GM21576 (cell line): ENCODE results near the gene NDST1.
"Not testable (repeated sequence)": the region's sequence is repeated elsewhere in the genome, so short reads cannot be mapped to it uniquely, and the experiment has no call there.

Experiments used
- ATAC-seq: cut with Tn5 transposase; IDR thresholded peaks from one replicate; pipeline ENCODE4 v1.9.1; 2021; ENCODE audit warnings: mild to moderate bottlenecking, moderate library complexity; ENCODE audit not compliant: unreplicated experiment

Gene NDST1

DNA sequence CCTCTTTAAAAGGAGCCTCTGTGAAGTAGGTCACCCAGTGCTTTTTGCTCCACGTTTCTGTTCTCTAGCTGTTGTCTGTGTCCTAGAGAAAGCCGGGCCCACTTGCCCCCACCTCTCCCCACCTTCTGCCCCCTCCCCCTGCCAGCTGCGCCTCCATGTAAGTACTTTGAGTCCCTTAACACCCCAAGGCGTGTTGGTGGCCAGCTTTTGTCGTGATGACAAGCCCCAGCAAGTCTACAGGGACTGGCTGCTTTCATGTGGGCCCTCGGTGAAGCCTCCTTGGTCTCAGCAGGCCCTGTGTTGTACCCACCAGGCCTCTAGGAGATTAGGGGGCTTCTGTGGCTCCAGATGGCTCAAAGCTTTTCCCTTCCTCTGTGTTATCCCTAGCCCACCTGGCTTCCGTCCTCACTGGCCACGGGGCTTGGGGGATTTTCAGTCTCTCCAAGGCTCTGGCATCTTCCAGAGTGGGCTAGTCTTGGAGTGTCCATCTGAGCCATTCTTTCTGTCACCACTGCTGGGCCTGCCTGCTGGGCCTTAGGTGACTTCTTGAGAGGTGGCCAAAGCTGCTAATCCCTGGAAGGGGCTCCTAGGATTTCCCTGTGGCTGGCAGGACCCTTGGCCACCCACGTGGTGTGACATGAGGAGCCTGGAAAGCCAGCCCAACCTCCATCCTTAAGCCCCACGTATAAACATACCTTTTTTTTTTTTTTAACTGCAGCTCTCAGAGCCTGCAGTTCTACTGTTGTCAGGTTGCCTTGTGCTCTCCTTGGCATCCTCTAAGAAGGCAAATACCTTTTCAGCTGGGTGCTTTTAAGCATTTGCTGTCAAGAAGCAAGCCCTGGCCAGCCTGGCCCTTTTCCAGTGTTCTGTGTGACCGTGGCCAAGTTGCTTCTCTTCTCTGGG is 1.1 kb upstream of the NDST1 start:
- ATAC-seq: no peak

DNA sequence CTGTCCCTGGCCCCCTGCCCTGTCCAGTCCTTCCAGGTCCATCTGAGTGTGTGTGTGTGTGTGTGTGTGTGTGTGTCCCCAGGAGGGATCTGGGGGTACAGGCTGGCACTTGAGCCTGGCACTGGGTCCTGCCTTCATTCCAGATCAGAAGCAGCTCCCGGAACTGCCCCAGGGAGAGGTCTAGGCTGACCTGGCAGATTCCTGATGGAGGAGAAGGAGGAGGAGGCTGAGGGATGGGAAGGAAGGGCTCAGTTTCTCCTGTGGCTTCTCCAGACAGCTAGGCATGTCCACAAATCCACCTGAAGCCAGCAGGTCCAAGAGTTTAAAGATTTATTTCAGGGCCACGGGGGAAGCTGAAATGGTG is 328 bp downstream of the NDST1 start:
- no peak for ATAC-seq

DNA sequence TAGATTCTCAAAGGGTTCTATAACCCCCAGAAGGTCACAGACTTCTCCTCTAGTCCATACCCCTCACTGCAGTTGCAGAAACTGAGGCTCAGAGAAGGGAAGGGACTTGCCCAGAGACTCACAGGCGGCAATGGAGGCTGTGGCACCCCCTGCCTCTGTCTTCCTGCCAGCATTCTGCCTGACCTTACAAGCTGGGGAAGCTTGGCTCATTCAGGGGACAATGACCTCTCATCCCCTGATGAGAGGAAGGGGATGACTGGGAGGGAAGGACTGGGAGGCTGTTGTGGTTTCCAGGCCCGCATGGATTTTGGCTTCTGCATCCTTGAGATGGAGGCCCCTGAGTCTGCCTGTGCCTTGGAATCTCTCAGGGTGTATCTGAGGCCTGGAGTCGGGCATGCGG is 897 bp downstream of the NDST1 start:
- ATAC-seq: no peak

DNA sequence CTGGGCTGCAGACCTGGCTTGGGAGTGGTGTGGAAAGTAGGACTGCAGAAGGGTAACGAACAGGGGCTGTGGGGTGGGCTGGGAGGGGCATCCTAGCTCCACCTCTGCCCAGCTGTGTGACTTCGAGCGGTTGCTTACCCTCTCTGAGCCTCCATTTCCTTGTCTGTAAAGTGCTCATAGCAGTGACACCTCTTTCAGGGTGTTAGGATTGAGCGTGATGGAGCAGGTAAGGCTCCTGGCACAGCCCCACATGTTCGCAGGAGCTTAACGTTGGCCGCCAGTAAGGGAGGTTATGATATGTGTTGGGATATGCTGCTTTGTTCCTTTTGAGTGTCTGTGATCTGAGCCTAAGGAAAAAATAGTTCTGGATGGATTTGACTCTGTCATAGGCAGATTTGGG is 2.1 kb downstream of the NDST1 start:
- ATAC-seq: no peak

DNA sequence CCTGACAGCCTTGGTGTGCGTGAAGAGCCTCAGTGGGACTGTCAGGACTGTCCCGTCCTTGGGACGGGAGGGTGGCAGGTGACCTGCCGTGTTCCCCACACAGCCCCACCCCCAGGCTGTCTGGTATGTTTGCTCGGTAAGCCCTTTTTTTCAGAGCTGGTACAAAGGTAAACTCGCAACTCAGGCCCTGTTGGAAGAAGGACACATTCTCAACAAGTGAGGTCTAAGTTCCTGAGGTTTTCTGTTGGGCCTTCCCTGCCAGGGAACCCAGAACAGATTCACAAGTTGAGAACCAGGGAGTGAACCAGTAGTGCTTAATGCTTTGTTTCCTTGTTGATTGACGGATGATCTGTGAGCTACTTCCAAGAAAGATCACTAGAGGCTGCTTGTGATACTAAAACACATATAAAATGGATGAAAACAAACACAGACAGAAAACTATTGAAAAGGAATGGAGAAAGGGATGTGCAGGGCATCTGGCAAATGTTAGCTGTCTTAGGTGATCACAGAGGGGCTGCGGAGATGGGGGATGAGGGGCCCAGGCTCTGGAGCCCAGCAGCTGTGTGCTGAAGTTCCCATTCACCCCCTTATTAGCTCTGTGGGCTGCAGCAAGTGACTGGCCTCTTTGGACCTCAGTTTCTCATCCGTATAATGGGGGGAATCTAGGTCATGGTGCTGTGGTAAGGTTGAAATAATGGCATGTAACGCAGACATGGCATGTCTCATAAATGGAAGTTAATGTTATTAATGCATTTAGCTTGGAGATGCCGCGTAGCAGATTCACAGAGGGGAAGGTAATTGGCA is 2.7 kb downstream of the NDST1 start:
- no peak for ATAC-seq

DNA sequence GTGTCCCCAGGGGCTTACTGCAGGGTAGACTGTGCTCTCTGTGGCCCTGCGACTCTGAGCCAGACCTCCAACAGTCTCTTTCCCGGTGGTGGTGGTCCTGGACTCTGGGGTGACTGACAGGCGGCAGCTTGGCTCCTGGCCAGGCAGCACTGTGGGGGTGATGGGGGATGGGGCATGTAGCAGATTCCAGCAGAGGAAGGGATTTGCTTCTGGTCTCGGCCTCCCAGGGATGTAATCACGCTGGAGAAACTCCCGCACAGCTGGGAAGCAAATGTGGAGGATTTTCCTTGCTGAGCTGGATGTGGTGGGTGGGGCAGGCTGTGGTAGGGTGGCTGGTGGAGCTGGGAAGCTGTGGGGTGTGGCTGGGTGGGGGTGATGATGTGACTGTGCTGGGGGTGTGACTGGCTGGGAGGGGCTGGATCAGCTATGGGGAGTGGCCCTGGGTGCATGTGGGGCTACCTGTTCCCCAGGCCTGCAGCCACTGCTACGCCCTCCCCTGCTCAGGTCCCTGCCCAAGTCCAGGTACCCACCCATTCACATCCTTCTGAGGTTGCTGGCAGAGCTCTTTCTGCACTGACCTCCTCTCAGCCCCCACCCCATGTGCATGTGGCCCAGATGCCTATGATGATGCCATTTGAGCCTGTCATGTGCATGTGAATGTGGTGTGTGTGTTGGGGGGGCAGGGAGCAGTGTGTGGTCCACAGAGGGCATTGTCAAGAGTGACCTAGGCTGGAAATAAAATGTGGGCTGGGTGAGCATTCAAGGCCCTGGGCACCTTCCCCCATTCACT is 3.8 kb downstream of the NDST1 start:
- ATAC-seq: no peak

DNA sequence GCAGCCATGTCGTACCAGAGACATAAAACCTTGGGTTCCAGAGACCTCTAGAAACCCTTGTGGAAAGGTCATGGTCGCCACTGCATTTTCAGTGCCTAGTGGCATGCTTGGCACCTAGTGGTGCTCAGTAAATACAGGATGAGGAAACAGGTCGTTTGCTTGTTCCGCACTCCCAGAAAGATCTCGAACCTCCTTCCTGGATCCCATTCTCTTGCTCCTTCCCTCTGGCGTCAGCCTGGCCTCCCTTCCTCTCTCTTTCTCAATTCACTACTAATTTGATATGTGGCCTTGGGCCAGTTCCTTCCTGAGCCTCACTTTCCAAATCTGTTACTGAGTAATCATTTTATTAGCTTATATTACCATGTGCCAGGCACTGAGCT is 4.4 kb downstream of the NDST1 start:
- no peak for ATAC-seq

DNA sequence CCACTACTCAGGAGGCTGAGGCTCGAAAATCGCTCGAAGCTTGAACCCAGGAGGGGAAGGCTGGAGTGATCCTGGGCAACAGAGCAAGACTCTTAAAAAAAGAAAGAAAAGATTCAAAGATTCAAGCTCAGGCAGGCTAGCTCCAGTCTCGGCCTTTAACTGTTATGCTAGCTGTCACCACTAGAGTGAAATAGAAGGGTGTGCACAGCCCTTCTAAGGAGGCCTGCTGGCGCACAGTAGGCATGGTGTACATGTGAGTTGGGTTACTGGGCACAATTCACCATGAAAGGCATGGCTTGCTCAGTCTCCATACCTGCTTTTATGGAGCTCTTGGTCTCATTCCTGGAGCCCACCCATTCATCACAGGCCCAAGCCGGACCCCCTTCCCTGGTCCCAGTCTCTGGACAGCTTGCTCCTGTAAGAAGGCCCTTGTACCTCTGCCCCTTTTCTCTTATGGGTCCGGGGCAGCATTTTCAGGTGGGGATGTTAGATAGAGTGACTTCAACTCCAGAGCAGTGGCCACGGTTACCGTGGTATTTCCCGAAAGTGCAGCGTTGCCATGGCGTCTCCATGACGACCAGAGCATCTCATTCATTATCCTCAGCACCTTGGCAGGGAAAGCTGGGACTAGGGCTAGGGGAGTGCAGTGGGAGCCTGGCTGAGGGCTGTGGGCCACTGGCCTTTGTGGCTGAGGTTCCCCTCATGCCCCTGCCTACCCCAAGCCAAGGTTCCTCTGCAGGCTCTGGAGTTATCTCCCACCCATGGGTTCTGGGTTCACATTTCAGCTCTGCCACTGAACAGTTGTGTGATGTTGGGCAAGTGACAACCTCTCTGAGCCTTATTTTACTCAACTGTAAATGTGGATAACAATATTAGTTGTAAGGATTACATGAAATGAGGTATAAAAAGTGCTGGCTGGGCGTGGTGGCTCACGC is 5.7 kb downstream of the NDST1 start:
- ATAC-seq: no peak

DNA sequence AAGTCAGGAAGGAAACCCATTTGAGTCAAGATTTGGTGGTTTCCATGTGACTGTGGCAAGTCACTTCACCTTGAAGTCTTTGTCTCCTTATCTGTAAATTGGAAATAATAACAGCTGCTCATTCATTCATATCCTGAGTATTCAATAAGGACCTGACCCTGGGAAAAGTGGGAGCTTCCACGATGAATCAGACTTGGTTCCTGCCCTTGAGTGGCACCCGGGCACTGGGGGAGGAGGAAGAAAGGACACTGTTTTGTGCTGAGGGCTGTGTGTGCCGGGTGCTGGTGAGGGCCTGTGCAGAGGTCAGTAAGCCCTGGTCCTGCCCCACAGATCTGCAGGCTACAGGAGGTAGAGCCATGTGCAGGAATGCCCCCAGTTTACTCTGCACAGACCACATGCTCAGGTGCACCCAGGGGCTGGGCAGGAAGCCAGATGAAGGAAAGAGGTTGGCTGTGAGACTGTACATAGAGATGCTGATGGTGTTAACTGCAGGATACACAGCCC is 6.8 kb downstream of the NDST1 start:
- no peak for ATAC-seq

DNA sequence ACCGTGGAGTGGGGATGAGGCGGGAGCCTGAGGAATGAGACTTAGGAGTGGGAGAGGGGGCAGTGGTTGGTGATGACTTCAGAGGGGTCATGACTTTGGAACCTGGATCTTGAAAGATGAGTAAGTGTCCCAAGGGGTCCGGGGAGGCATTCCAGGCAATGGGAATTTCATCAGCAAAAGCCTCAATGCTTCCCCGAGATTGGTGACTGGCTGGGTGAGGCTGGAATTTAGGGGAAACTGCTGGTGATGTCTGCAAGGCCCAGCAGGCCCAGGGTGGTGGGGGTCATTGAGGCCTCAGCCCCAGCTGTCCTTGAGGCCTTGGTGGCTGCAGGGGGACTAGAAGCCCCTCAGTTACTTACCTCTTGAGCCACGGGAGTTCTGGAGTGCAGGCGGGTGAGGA is 7.5 kb downstream of the NDST1 start:
- ATAC-seq: no peak

DNA sequence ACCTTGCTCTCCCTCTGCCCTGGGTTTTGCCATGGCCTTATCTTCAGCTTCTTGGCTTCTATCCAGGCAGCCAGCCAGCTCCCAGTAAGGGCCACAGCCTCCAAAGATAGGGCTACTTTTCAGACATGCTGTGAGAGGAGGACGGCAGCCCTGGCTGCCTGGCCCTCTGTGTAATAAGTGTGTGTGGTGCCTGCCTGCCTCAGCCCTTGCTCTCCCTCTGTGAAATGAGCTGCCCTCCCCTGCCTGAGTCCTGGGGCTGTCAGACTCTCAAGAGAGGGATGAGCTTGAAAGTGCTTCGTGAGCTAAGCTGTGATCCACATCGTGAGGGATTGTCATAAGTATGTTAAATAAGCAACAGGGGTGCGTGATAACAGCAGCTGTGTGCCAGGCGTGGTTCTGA is 8.1 kb downstream of the NDST1 start:
- ATAC-seq: no peak

DNA sequence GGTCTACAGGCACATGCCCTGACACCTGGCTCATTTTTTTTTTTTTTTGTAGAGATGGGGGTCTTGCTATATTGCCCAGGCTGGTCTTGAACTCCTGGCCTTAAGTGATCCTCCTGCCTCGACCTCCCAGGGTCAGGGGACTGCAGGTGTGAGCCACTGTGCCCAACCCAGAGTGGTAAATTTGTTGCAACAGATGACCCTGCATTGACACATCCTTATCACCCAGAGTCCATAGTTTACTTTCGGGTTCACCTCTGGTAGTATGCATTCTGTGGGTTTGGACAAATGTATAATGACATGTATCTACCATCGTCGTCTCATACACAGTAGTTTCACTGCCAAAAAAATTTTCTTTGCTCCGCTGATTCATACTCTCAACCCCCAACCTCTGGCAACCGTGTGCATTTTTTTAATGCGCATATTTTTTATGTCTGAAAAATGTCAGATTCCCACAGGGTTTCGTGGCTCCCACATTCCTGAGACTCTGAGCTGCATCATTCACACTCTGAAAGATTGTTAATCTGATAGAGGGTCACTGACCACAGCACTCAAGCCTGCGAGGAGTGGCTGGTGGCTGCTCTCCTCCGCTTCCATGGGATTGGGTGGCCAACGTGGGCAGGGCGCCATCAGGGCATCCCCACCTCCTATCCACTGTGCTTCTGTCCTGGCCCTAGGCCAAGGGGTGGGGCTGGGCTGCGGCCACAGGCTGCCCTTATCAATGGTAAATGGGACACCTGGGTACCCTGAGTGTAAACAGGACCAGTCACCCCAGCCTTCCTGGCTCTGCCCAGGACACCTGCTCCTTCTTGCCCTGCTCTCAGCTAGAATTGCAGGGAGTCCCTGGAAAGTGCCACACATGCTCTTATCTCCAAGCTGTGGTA is 9.6 kb downstream of the NDST1 start:
- no peak for ATAC-seq

DNA sequence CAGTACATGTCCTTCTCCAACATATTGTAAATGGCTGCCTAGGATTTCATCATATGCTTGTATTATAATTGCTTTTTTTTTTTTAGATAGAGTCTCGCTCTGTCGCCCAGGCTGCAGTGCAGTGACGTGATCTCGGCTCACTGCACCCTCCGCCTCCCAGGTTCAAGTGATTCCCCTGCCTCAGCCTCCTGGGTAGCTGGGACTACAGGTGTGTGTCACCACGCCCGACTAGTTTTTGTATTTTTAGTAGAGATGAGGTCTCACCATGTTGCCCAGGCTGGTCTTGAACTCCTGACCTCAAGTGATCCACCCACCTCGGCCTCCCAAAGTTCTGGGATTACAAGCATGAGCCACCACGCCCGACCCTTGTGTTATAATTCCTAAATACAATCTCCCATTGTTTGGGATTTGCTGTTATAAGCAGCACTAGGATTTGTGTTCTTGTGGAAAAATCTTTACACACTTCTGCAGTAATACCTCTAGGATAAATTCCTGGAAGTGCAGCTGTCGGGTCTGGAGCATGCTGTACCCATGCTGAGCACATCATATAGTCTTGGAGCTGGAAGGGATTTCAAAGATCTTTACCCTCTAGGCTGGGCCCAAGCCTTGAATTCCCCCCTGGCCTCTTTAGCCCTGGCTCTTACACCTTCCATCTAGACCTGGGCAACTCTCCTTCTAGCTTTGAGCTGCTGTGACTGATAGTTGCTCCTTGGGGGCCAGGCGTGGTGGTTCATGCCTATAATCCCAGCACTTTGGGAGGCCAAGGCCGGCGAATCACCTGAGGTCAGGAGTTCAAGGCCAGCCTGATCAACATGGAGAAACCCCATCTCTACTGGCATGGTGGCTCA is 11.0 kb downstream of the NDST1 start:
- not testable (repeated sequence) for ATAC-seq

DNA sequence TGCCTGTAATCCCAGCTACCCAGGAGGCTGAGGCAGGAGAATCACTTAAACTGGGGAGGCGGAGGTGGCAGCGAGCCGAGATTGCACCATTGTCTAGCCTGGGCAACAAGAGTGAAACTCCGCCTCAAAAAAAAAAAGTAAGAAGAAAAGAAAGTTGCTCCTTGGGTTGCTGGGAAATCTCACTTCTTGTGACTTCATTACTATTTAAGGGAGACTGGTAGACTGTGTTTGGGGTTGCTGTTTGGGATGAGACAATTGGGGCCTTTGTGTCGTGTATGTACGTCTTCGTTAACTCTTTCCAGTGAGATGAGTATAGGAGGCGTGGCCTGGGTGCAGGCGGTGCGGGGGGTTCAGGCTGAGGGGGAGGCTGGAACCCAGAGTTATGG is 11.6 kb downstream of the NDST1 start:
- no peak for ATAC-seq

DNA sequence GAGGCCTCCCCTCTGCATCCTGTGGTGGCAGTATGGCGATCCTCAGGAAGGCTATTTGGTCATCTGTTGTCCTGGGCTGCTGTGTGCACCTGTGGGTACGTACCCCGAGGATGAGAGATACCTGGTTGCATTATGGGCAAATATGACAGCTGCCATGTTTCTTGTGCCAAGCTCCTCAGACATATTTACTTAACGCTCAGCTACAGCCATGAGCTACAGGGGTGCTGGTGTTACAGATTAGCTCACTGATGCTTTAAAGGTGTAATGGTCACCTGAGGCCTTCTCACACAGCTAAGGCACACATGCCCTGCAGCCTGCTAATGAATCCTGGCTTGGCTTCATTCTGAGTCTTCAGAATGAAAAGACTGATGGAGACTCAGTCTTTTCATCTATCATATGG is 12.0 kb downstream of the NDST1 start:
- no peak for ATAC-seq

DNA sequence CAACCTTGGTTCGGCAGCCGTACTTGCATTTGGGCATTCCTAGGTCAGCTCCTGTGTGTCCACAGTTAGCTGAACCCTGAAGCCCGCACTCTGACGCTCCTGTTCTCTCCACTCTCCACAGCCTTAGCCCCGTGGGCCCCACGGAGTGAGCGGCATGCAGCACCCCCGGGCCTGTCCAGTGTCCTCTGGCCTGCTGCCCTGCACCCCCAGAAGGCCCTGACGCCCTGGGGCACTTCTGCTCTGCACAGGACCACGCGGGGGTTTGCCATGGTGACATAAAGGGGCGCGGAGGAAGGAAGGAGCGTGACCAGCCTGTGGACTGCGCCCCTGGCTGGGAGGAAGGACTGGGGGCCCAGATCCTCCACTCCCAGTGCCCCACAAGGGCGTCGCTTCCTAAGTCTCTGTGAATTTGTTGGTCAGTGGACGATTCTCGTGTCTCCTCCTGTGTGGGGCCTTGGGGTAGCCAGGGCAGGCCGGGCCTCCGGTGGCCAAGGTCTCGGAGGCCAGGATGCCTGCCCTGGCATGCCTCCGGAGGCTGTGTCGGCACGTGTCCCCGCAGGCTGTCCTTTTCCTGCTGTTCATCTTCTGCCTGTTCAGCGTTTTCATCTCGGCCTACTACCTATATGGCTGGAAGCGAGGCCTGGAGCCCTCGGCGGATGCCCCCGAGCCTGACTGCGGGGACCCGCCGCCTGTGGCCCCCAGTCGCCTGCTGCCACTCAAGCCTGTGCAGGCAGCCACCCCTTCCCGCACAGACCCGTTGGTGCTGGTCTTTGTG is 13.0 kb downstream of the NDST1 start:
- ATAC-seq: no peak

DNA sequence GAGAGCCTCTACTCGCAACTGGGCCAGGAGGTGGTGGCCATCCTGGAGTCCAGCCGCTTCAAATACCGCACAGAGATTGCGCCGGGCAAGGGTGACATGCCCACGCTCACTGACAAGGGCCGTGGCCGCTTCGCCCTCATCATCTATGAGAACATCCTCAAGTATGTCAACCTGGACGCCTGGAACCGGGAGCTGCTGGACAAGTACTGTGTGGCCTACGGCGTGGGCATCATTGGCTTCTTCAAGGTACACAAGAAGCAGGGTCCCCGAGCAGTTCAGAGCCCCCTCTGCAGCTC is 13.5 kb downstream of the NDST1 start:
- no peak for ATAC-seq
